DMS 273 (cell line): ENCODE data around the gene TNIP3.

ENCODE experiments used
- DNase-seq: peaks from one replicate; lab custom pipeline; 2025; ENCODE audit not compliant: unreplicated experiment; lab: John Stamatoyannopoulos, UW

Gene TNIP3

GRCh38 chr4:121088867-121089266 lies 75.3 kb downstream of the TNIP3 start:
- no peak for DNase-seq
